KMS-11 (cell line): ENCODE measurements around the gene KPNA2.

Experiments used
- H2AFZ ChIP-seq: fragments of 200-600 bp; sonication (generic); 2 replicates; pipeline ENCODE4 v1.6.1; 2016; ENCODE audit warnings: antibody characterized with exemption, mixed run types, low read depth
- H3K27ac ChIP-seq: fragments of 200-600 bp; sonication (generic); 2 replicates; pipeline ENCODE4 v1.6.1; 2016; ENCODE audit warnings: mild to moderate bottlenecking, mixed run types
- H3K27me3 ChIP-seq: fragments of 200-600 bp; sonication (generic); 2 replicates; pipeline ENCODE4 v1.6.1; 2017; ENCODE audit warnings: mild to moderate bottlenecking, low read depth, mixed run types, moderate library complexity; ENCODE audit not compliant: insufficient read depth
- H3K36me3 ChIP-seq: fragments of 200-600 bp; sonication (generic); 2 replicates; pipeline ENCODE4 v1.6.1; 2017; ENCODE audit warnings: mild to moderate bottlenecking, mixed run types; ENCODE audit not compliant: insufficient read depth
- H3K4me1 ChIP-seq: fragments of 200-600 bp; sonication (generic); 2 replicates; pipeline ENCODE4 v1.6.1; 2016; ENCODE audit warnings: mild to moderate bottlenecking, low read depth, mixed run types; ENCODE audit not compliant: poor library complexity, severe bottlenecking
- H3K4me2 ChIP-seq: fragments of 200-600 bp; sonication (generic); 2 replicates; pipeline ENCODE4 v1.7.0; 2016; ENCODE audit warnings: mild to moderate bottlenecking, mixed run types
- H3K4me3 ChIP-seq: fragments of 200-600 bp; sonication (generic); IDR thresholded peaks from 2 replicates; pipeline ENCODE4 v1.6.1; 2017; ENCODE audit warnings: low read depth, low read length, mixed read lengths; ENCODE audit not compliant: insufficient read depth
- H3K79me2 ChIP-seq: fragments of 200-600 bp; sonication (generic); 2 replicates; pipeline ENCODE4 v1.6.1; 2016; ENCODE audit warnings: low read depth, mixed run types; ENCODE audit not compliant: insufficient read depth
- H3K9ac ChIP-seq: fragments of 200-600 bp; sonication (generic); 2 replicates; pipeline ENCODE4 v1.6.1; 2016; ENCODE audit warnings: mild to moderate bottlenecking, mixed run types
- H4K20me1 ChIP-seq: fragments of 200-600 bp; sonication (generic); 2 replicates; pipeline ENCODE4 v1.6.1; 2016; ENCODE audit warnings: mild to moderate bottlenecking, mixed run types; ENCODE audit not compliant: insufficient read depth
- TF ChIP-seq, protein P1 (sequence below): fragments of 200-600 bp; sonication (generic); conservative IDR thresholded peaks from 2 replicates; pipeline ENCODE4 v1.6.1; 2017; ENCODE audit warnings: low read depth, mild to moderate bottlenecking, antibody characterized with exemption, low read length, moderate library complexity, mixed read lengths

Gene KPNA2

DNA sequence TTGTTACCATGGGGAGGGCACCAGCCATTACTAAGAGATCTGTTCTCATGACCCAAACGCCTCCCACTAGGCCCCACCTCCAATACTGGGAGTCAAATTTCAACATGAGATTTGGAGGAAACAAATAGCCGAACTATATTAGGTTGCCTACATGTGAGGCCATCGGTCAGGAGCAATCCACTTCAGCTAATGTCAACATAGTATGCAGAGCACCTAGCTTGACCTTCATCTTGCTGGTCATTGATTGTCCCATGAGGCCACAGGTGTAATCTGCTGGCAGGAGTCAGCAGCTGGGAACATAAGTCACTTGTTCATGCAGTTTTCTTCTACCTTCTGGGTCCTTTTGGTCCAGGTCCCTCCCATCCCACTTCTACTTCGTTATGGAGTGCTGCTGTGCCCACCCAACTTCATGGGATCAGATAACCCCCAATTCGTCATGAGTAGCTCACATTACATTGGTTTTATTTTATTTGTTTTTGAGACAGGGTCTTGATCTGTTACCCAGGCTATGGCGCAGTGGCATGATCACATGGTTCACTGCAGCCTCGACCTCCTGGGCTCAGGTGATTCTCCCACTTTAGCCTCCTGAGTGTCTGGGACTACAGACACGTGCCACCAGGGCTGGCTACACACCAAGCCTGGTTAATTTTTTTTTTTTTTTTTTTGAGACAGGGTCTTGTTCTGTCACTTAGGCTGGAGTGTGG, 5.9 kb upstream of the KPNA2 start:
- Histone ChIP-seq H4K20me1 (no peaks in the 10 kb centered on the region), H3K9ac (no peak overlapping the region), H3K79me2 (no peaks in the 10 kb centered on the region), H3K27ac (no peak overlapping the region), H3K4me2 (no peak overlapping the region), H3K36me3 (no peaks in the 10 kb centered on the region), H3K27me3 (no peaks in the 10 kb centered on the region), H3K4me1 (peaks cover 7% of the 10 kb centered on the region), H2AFZ (no peak overlapping the region), H3K4me3 (no peak overlapping the region)
- TF ChIP-seq, protein P1, sequence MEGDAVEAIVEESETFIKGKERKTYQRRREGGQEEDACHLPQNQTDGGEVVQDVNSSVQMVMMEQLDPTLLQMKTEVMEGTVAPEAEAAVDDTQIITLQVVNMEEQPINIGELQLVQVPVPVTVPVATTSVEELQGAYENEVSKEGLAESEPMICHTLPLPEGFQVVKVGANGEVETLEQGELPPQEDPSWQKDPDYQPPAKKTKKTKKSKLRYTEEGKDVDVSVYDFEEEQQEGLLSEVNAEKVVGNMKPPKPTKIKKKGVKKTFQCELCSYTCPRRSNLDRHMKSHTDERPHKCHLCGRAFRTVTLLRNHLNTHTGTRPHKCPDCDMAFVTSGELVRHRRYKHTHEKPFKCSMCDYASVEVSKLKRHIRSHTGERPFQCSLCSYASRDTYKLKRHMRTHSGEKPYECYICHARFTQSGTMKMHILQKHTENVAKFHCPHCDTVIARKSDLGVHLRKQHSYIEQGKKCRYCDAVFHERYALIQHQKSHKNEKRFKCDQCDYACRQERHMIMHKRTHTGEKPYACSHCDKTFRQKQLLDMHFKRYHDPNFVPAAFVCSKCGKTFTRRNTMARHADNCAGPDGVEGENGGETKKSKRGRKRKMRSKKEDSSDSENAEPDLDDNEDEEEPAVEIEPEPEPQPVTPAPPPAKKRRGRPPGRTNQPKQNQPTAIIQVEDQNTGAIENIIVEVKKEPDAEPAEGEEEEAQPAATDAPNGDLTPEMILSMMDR = no peak

DNA sequence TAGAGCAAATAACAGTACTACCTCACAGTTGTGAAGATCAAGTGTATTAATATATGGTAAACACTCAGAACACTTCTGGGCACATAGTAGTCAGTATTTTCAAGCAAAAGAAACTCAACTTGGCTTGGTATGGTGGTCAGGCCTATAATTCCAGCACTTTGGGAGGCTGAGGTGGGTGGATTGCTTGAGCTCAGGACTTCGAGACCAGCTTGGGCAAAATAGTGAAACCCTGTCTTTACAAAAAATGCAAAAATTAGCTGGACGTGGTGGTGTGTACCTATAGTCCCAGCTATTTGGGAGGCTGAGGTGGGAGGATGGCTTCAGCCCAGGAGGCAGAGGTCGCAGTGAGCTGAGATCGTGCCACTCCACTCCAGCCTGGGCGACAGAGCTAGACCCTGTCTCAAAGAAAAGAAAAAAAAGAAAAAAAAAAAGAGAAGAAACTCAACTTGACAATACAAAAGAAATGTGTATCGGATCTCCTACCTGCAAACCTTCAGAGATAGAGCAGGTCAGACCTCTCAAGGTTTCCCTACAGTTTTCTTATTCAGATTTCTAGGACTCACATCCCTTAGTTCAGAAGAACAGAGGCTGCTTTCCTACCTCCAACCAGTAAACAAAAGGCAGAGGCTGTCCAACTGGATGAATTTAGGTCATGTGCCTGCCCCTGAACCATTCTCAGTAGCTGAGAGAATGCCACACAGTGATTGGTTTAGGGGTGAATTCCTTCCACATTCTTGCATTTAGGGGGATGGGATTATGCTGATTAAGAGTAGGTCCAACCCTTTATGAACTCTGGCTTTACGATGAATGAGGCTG, 1.7 kb upstream of the KPNA2 start:
- Histone ChIP-seq H3K4me2 (no peak overlapping the region), H3K79me2 (peaks cover 34% of the 10 kb centered on the region), H2AFZ (peak overlapping the region; percentile 28; the same call in 1 of the 2 replicates), H3K4me1 (peaks cover 24% of the 10 kb centered on the region), H4K20me1 (peaks cover 7% of the 10 kb centered on the region; the same call in 1 of the 2 replicates), H3K4me3 (no peak overlapping the region), H3K27me3 (no peaks in the 10 kb centered on the region), H3K27ac (no peak overlapping the region), H3K9ac (no peak overlapping the region), H3K36me3 (peaks cover 13% of the 10 kb centered on the region; the same call in 1 of the 2 replicates)
- TF ChIP-seq, protein P1 = no peak

DNA sequence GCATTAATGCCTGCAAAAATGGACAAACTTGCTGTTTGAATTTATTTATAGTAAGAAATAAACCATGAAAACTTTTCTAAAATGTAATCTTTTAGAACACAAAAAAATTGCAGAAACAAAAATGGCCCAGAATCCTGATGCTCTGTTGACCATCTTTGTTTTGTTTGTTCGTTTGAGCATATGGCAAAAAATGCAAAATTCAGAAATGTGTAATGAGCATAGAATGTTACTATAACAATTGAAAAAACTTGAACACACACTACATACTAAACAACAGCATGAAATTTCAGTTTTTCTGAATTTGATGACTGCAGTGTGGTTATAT, 1.1 kb upstream of the KPNA2 start:
- TF ChIP-seq, protein P1 = no peak
- Histone ChIP-seq H2AFZ (peak overlapping the region; percentile 28), H3K4me2 (peak overlapping the region; percentile 69), H3K9ac (no peak overlapping the region), H3K27ac (no peak overlapping the region), H3K4me3 (no peak overlapping the region), H4K20me1 (peaks cover 7% of the 10 kb centered on the region; the same call in 1 of the 2 replicates), H3K27me3 (no peaks in the 10 kb centered on the region), H3K79me2 (peaks cover 39% of the 10 kb centered on the region), H3K36me3 (peaks cover 15% of the 10 kb centered on the region; the same call in 1 of the 2 replicates), H3K4me1 (peaks cover 24% of the 10 kb centered on the region)

DNA sequence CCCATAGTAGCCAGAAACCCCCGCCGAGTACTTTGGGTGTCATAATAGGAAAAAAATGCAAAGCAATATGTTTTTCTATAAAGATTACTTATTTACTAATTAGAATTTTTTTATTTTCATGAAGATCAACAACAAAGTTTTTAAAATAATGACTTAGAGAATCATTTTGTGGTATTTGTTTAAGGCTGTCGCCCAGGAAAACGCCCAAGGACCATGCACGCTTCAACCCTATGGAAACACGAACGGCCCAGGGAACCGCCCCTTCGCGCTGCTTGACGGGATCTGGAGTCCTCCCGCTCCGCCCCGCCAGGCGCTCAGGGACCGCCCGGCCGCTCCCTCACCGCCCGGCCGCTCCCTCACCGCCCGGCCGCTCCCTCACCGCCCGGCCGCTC, 408 bp upstream of the KPNA2 start:
- Histone ChIP-seq H3K4me3 (peak overlapping the region; percentile 33), H3K27me3 (no peaks in the 10 kb centered on the region), H3K9ac (no peak overlapping the region), H3K36me3 (peaks cover 15% of the 10 kb centered on the region; the same call in 1 of the 2 replicates), H3K27ac (no peak overlapping the region), H3K4me1 (peaks cover 24% of the 10 kb centered on the region), H4K20me1 (peaks cover 8% of the 10 kb centered on the region; the same call in 1 of the 2 replicates), H3K4me2 (peak overlapping the region; percentile 69), H2AFZ (peak overlapping the region; percentile 28), H3K79me2 (peaks cover 41% of the 10 kb centered on the region)
- TF ChIP-seq, protein P1 = no peak
